ENCODE results near the gene MT1E. TPM values are rescaled to one million over a fixed set of nuclear protein-coding genes. Genes with fewer than 3 reads are reported as not detected.
"Not testable (repeated sequence)": the region's sequence is repeated elsewhere in the genome, so short reads cannot be mapped to it uniquely, and the experiment has no call there.

Gene MT1E
- total and polyA plus RNA-seq, 7 experiments from 2014 or later = 0.45 to 166 (median 4.0) TPM; not detected in 1

DNA sequence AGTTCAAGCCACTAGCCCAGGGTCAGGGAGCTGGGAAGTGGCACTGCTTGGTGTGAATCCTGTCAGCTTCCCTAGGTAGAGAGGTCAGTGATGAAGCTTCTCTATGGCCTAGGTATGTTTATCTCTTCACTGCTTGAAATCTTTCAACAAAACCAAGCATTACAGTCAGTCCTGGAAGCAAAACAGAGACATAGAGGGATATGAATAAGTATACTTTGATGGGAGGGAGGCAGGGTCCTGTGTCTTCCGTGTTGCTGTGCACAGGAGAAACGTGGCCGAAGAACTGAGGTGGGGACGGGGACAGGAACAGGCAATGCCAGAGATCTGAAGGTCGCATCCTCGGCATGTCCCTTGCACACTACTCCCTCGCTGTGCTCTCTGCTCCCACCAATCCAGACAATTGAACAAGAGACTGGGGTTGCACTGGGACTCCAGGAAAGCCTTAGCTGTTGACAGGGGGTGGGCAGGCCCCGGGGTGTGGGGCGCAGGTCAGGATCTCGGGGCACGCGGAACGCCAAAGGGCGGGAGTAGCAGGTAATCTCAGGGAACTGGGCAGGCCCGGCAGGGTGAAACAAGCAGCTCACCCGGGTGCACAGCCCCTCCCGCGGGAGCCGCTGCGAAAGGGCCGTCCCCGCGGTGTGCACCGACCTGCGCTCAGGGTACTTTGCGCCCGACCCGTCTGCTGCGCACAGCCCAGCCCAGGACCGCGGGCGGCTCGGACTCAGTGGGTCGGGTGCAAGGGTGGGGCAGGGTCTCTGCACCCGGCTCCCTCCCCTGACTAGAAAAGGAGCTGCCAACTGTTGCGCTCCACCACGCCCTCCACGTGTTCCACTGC lies 43.6 kb downstream of the MT1E start, which contains the start of gene MT1H:
Gene MT1H, plus strand, starts transcription at position 810 of the 835 bp plus-strand sequence. CDS start 71 bp downstream, outside the sequence.
- no peaks in the 10 kb centered on the region for H3K9me3 Mint-ChIP-seq
- no peaks in the 10 kb centered on the region for H3K4me1 ChIP-seq (ENCODE audit: control insufficient read depth in 2 of 2, insufficient read depth in 2 of 2, low read length in 2 of 2)
- peak within 1 kb of the TSS; percentile 21 to 79 (median 48) for H3K4me3 Mint-ChIP-seq
- POLR2A ChIA-PET = interaction anchor here (0.9 to 1.5 kb wide), 2 partner anchors 13 to 67 kb away, joined by 5 to 7 read pairs; no protein-coding TSS in a partner anchor
- H3K27me3 ChIP-seq (ENCODE audit: control insufficient read depth in 2 of 2, insufficient read depth in 2 of 2, low read length in 2 of 2) = peaks cover 0 to 25% of the 10 kb centered on the region in 2 donors
- H3K36me3 ChIP-seq (ENCODE audit: control insufficient read depth in 2 of 3, insufficient read depth in 3 of 3, low read length in 3 of 3) = no peaks in the 10 kb centered on the region
- no peak within 1 kb of the TSS for H3K27ac ChIP-seq (ENCODE audit: low read depth, low read length)
- H3K36me3 Mint-ChIP-seq = peaks cover 0 to 14% (median 5%) of the 10 kb centered on the region in 5 donors
- intact Hi-C loops (cut with micrococcal nuclease) = no loop called here
- H3K27me3 Mint-ChIP-seq = peaks cover 42 to 87% (median 49%) of the 10 kb centered on the region in 5 donors
- no peak within 1 kb of the TSS for H3K4me3 ChIP-seq (ENCODE audit: low read length)
- peak within 1 kb of the TSS in 1 of 9 donors; percentile 43 for H3K27ac Mint-ChIP-seq
- peaks cover 0 to 33% (median 16%) of the 10 kb centered on the region in 7 donors for H3K4me1 Mint-ChIP-seq
- ATAC-seq = peak; percentile 36
- CTCF ChIA-PET = interaction anchor here (1.2 to 3.1 kb wide), 2 partner anchors 33 to 60 kb away, joined by 3 to 10 read pairs; no protein-coding TSS in a partner anchor
- H3K9me3 ChIP-seq (ENCODE audit: control insufficient read depth in 2 of 3, low read length in 3 of 3) = no peaks in the 10 kb centered on the region
- no peak for DNase-seq

DNA sequence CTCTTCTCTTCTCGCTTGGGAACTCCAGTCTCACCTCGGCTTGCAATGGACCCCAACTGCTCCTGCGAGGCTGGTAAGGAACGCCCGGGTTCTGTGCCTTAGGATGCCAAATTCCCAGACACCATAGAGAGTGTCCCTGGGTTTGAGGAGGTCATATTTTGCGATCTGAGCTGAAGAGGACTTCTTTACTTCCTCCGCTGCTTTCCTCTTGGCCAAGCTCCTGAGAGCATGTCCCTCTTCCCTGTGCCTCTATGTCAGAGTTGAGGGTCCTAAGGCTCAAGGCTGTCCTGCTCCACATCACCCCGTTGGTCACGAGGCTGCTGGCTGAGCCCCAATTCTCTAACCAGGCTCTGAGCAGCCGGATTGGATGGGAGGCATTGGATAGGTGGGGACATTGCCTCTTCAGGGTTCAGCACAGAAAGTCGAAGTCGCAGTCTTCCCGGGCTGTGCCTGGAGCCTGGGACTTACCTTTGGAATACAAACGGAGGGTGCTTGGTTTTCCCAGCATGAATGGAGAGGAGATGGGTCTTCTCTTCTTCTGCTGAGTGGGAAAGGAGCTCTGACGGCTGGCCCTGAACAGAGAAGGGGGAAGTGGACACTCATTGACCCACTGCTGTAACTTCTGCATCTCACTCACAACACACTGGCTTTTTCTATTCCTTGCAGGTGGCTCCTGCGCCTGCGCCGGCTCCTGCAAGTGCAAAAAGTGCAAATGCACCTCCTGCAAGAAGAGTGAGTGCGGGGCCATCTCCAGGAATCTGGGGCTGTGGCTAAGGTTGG lies 44.4 kb downstream of the MT1E start:
- no peaks in the 10 kb centered on the region for H3K9me3 Mint-ChIP-seq
- H3K36me3 Mint-ChIP-seq = peaks cover 0 to 11% (median under 1%) of the 10 kb centered on the region in 5 donors
- peaks cover 0 to 25% of the 10 kb centered on the region in 2 donors for H3K27me3 ChIP-seq (ENCODE audit: control insufficient read depth in 2 of 2, insufficient read depth in 2 of 2, low read length in 2 of 2)
- no peak overlapping the region for H3K4me3 ChIP-seq (ENCODE audit: low read length)
- H3K4me1 Mint-ChIP-seq = peaks cover 2 to 38% (median 19%) of the 10 kb centered on the region in 7 donors
- H3K27ac ChIP-seq (ENCODE audit: low read depth, low read length) = no peak overlapping the region
- POLR2A ChIA-PET = interaction anchor here (0.9 to 1.5 kb wide), 2 partner anchors 13 to 68 kb away, joined by 5 to 7 read pairs; no protein-coding TSS in a partner anchor
- peak overlapping the region in 8 of 10 donors; percentile 21 to 79 (median 50) for H3K4me3 Mint-ChIP-seq
- H3K27me3 Mint-ChIP-seq = peaks cover 44 to 89% (median 51%) of the 10 kb centered on the region in 5 donors
- no peak overlapping the region for H3K27ac Mint-ChIP-seq
- CTCF ChIA-PET = interaction anchor here (1.2 to 3.1 kb wide), 2 partner anchors 32 to 61 kb away, joined by 3 to 10 read pairs; no protein-coding TSS in a partner anchor
- no peaks in the 10 kb centered on the region for H3K9me3 ChIP-seq (ENCODE audit: control insufficient read depth in 2 of 3, low read length in 3 of 3)
- no peak for DNase-seq
- H3K4me1 ChIP-seq (ENCODE audit: control insufficient read depth in 2 of 2, insufficient read depth in 2 of 2, low read length in 2 of 2) = no peaks in the 10 kb centered on the region
- ATAC-seq = no peak
- intact Hi-C loops (cut with micrococcal nuclease) = loop anchor here in 1 of 2 donors (5.0 kb wide), 1 partner anchor 117 kb away; no protein-coding TSS in a partner anchor
- H3K36me3 ChIP-seq (ENCODE audit: control insufficient read depth in 2 of 3, insufficient read depth in 3 of 3, low read length in 3 of 3) = no peaks in the 10 kb centered on the region

DNA sequence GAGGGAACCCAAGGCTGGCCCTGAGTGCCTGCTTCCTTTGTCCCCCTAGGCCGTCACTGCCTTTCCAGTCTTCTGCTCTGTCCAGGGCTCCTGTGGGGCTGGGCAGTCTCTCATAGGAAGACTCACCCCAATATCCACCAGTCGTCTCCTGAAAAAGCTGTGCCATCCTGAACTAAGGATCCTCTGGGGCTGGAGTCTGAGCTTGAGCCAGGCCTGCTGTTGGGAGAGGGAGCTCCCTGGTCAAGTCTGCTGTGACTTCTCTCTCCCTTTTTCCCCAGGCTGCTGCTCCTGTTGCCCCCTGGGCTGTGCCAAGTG lies 45.0 kb downstream of the MT1E start:
- intact Hi-C loops (cut with micrococcal nuclease) = loop anchor here in 1 of 2 donors (5.0 kb wide), 1 partner anchor 117 kb away; no protein-coding TSS in a partner anchor
- H3K4me3 Mint-ChIP-seq = no peak overlapping the region
- no peak overlapping the region for H3K27ac Mint-ChIP-seq
- Histone ChIP-seq H3K9me3 (ENCODE audit: control insufficient read depth in 2 of 3, low read length in 3 of 3) (no peaks in the 10 kb centered on the region), H3K36me3 (ENCODE audit: control insufficient read depth in 2 of 3, insufficient read depth in 3 of 3, low read length in 3 of 3) (no peaks in the 10 kb centered on the region), H3K27ac (ENCODE audit: low read depth, low read length) (no peak overlapping the region), H3K4me3 (ENCODE audit: low read length) (no peak overlapping the region), H3K4me1 (ENCODE audit: control insufficient read depth in 2 of 2, insufficient read depth in 2 of 2, low read length in 2 of 2) (peaks cover 0 to 5% of the 10 kb centered on the region in 2 donors), H3K27me3 (ENCODE audit: control insufficient read depth in 2 of 2, insufficient read depth in 2 of 2, low read length in 2 of 2) (peaks cover 0 to 25% of the 10 kb centered on the region in 2 donors)
- peaks cover 0 to 6% (median 0%) of the 10 kb centered on the region in 5 donors for H3K36me3 Mint-ChIP-seq
- ChIA-PET CTCF (interaction anchor here (3.1 kb wide), 1 partner anchor 31 kb away, joined by 10 read pairs; no protein-coding TSS in a partner anchor), POLR2A (interaction anchor here (0.8 to 1.5 kb wide), 2 partner anchors 9 to 12 kb away, joined by 3 to 5 read pairs; partner anchors contain the start of gene MT1X)
- ATAC-seq = no peak
- DNase-seq = no peak
- no peaks in the 10 kb centered on the region for H3K9me3 Mint-ChIP-seq
- peaks cover 44 to 89% (median 55%) of the 10 kb centered on the region in 5 donors for H3K27me3 Mint-ChIP-seq
- H3K4me1 Mint-ChIP-seq = peaks cover 7 to 43% (median 24%) of the 10 kb centered on the region in 7 donors

DNA sequence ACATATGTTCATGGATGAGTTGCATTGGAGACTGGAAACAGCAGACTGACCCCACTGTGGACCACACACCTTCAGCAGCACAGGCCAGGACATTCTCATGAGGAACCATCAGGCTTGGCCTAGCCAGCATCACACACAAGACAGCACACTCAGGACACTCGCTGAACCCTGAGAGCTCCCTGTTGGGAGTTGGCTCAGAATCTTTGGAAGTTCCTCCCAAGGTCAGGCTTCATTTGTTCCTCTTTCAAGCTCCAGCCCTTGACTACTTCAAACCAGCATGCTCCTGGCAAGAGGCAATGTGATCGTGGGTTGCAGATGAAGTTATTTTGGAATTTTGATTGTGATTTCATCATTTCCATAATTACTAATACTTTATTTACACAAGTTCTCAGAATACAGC lies 46.1 kb downstream of the MT1E start:
- not testable (repeated sequence) for H3K4me1 ChIP-seq (ENCODE audit: control insufficient read depth in 2 of 2, insufficient read depth in 2 of 2, low read length in 2 of 2); H3K4me3 Mint-ChIP-seq; H3K27ac Mint-ChIP-seq; DNase-seq; H3K36me3 ChIP-seq (ENCODE audit: control insufficient read depth in 2 of 3, insufficient read depth in 3 of 3, low read length in 3 of 3); H3K9me3 ChIP-seq (ENCODE audit: control insufficient read depth in 2 of 3, low read length in 3 of 3); H3K27ac ChIP-seq (ENCODE audit: low read depth, low read length); H3K36me3 Mint-ChIP-seq; ATAC-seq; H3K9me3 Mint-ChIP-seq; H3K4me3 ChIP-seq (ENCODE audit: low read length)
- POLR2A ChIA-PET = interaction anchor here (0.7 to 1.5 kb wide), 3 partner anchors 10 to 11 kb away, joined by 3 to 5 read pairs (median 5); partner anchors contain the start of gene MT1X
- Mint-ChIP-seq H3K4me1 (peaks cover 7 to 52% (median 31%) of the 10 kb centered on the region in 7 donors), H3K27me3 (peaks cover 44 to 79% (median 55%) of the 10 kb centered on the region in 5 donors)
- peaks cover 0 to 25% of the 10 kb centered on the region in 2 donors for H3K27me3 ChIP-seq (ENCODE audit: control insufficient read depth in 2 of 2, insufficient read depth in 2 of 2, low read length in 2 of 2)
- CTCF ChIA-PET = interaction anchor here (3.3 kb wide), 1 partner anchor 30 kb away, joined by 33 read pairs; no protein-coding TSS in a partner anchor
- intact Hi-C loops (cut with micrococcal nuclease) = loop anchor here in 1 of 2 donors (5.0 kb wide), 1 partner anchor 116 kb away; no protein-coding TSS in a partner anchor

DNA sequence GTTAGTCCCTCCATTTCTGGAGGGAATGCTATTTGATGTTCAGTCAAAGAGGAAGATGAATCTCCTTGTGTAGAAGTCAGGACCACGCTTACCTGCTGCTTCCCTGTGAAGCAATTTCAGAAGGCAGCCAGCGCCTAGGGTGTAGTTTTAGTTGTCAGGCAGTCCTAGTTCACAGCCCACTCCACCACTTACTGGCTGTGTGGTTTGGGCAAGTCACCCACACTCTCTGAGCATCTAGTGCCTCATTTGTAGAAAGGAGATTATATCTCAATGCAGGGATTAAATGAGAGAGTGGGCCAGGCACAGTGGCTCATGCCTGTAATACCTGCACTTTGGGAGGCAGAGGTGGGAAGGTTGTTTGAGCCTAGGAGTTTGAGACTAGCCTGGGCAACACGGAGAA lies 46.6 kb downstream of the MT1E start:
- not testable (repeated sequence) for H3K27ac Mint-ChIP-seq; ATAC-seq; H3K9me3 ChIP-seq (ENCODE audit: control insufficient read depth in 2 of 3, low read length in 3 of 3); H3K27ac ChIP-seq (ENCODE audit: low read depth, low read length); DNase-seq; H3K36me3 Mint-ChIP-seq; H3K4me1 ChIP-seq (ENCODE audit: control insufficient read depth in 2 of 2, insufficient read depth in 2 of 2, low read length in 2 of 2); H3K36me3 ChIP-seq (ENCODE audit: control insufficient read depth in 2 of 3, insufficient read depth in 3 of 3, low read length in 3 of 3); H3K4me3 ChIP-seq (ENCODE audit: low read length); H3K4me3 Mint-ChIP-seq; H3K9me3 Mint-ChIP-seq
- intact Hi-C loops (cut with micrococcal nuclease) = loop anchor here in 1 of 2 donors (5.0 kb wide), 1 partner anchor 115 kb away; no protein-coding TSS in a partner anchor
- Mint-ChIP-seq H3K4me1 (peaks cover 7 to 52% (median 31%) of the 10 kb centered on the region in 7 donors), H3K27me3 (peaks cover 43 to 75% (median 53%) of the 10 kb centered on the region in 5 donors)
- peaks cover 0 to 25% of the 10 kb centered on the region in 2 donors for H3K27me3 ChIP-seq (ENCODE audit: control insufficient read depth in 2 of 2, insufficient read depth in 2 of 2, low read length in 2 of 2)
- CTCF ChIA-PET = interaction anchor here (1.9 to 3.3 kb wide), 2 partner anchors 30 to 96 kb away, joined by 8 to 33 read pairs; no protein-coding TSS in a partner anchor
- POLR2A ChIA-PET = interaction anchor here (1.2 to 1.5 kb wide), 2 partner anchors 10 kb away, joined by 5 read pairs; partner anchors contain the start of gene MT1X
